Measurements from ENCODE around the gene HSD11B1.

Gene HSD11B1

DNA sequence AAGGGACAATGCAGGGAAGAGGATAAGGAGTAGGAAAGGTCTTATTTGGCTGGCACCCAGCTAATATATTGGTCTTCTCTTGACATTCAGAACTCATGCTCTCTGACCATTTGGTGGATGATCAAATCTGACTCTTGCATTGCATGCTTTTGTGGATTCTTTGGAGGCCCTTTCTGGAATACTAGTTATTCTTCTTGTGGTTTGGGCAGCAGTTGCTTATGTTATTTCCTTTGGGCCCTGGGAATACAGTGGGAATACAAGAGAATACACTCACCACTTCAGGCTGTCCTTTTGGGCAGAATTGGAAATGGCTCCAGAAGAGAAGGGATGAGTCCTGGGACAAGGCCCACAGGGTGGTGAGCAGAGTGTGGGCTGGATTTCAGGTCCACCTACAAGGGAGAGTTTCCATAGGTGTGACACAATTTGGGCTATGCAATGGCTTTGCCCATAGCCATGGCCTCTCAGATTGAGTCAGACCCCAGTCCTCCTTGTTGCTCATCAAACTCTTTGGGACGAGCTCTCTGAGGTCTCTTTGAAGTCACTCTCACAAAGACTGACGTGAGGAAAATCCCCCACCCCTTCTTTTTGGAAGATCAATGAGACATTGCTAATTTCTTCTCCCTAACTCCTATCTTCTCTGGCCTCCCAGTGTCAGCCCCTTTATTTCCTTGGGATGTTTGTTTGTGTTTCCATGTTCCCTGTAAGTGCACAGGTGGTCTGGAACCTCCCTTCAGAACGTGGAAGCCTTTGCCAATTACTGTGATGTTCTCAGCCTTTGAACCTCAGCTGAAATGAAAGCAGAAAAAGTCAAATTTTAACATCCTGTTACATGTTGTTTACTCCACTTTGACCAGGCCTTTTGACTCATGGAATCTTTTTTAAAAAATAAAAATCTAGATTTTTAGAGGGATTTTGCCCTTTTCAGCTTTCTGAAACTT is 19.4 kb downstream of the HSD11B1 start:
- DNase-seq (ENCODE audit: low read depth in 1 of 2, low spot score in 1 of 2) = no peak

DNA sequence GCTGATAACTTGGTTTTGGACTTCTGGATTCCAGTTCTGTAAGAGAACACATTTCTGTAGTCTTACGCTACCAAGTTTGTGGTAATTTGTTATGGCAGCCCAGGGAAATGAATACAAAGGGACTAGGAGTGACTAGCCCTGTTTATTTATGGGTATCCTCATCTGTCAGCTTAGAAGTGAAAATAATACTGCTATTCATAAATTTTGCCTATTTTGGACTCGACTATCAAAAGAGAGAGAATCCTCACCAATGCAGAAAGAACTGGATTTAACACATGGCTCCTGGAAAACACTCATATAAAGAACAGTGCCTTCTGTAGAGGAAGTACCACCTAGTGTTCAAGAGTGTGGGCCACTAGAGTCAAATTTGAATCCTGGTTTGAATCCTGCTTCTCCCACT is 22.6 kb downstream of the HSD11B1 start:
- DNase-seq (ENCODE audit: low read depth in 1 of 2, low spot score in 1 of 2) = no peak

DNA sequence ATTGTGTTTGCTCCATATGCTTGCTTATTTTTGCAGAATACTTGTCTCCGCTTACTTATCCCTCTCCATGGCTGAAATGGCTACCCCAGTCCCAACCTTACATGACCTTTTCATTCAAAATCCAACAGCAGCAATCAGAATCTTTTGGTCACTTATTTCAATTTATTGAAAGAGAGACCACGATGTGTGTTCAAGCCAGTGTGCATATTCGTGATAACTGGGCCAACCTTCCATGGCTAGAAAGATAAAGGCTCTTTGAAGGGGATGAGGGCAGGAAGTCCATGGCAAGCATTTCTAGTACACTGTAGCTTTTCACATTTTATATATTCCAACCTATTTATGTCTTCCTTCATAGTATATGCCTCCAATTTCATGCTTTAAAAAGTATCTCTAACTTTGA is 23.1 kb downstream of the HSD11B1 start:
- DNase-seq (ENCODE audit: low read depth in 1 of 2, low spot score in 1 of 2) = no peak

DNA sequence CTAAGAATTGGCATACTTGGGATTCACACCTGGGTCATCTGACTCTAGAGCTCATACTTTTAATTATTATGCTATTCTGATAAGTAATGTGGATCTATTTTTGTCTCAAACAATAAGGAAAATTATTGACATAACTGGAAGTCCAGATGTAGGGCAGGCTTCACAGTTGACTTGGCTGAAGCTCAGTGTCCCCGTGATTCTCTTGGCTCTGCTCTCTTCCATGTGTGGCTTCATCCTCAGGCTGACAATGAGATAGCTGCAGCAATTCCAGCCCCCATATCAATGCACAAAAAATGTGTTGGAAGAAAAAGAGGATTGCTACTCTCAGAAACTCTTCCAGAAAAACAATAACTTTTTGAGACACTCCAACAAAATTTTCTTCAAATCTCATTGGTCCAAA is 23.8 kb downstream of the HSD11B1 start:
- no peak for DNase-seq (ENCODE audit: low read depth in 1 of 2, low spot score in 1 of 2)

GRCh38 chr1:209729436-209729835 is 24.8 kb downstream of the HSD11B1 start:
- DNase-seq (ENCODE audit: low read depth in 1 of 2, low spot score in 1 of 2) = no peak

- no peak for DNase-seq (ENCODE audit: low read depth in 1 of 2, low spot score in 1 of 2)
Observed at GRCh38 chr1:209732725-209733124, 28.1 kb downstream of the HSD11B1 start.

DNA sequence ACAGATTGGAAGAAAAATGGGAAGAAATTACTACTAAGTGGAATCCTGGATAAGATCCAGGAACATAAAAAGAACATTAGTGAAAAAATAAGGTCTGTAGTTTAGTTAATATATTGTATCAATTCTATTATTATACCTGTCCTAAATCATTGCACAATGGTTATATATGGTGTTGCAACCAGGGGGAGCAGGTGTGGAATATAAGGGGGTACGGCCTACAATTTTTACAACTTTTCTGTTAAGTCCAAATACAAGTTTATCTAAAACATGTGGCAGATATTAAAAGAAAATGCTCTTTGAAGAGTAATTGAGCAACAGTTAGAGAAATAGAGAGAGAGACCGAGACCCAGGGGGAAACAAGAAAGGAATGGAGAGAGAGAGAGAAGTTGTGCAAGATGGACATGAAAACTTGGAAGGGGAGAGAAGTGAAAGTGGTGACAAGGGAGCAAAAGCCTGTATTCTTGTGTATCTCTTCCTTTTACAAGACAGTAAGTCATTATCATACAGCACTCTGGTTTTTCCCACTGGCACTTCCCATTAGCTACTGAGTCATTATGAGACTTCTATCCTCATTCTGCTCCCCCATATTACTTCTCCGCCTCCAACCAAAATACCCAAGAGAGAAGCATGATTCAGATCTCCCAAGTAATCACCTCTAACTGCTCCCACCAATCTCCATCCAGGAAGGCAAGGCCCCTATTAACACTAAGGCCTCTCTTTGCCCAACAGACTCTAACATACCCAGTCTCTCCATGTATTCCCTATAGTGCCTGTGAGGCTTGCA is 29.0 kb downstream of the HSD11B1 start:
- no peak for DNase-seq (ENCODE audit: low read depth in 1 of 2, low spot score in 1 of 2)

DNA sequence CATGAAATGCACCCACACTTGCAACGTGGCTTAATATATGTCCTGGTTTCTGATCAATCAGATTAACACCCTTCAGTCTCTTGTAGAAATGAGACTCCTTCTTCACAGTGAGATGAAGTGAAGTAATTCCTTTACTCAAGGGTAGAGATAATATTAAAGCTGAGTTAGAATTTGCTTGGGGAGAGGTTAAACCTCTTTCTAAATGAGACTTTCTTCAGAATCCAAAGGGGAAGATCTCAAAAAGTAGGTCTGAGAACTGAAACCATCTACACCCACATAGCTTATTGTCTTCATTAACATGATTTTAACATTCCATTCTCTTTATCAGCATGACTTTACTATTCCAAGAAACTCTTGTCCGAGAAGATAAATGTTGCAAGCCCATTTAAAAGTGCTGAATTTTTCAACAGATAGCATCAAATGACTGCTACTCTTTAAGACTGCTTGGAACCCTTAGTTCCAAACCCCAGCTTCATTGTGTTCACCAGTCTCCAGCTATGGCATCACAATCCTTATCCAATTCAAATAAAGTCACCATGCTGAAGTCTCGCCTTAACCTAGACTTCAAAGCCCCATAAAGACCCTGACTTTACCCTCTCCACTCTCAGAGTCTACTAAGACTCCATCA is 32.0 kb downstream of the HSD11B1 start:
- no peak for DNase-seq (ENCODE audit: low read depth in 1 of 2, low spot score in 1 of 2)

DNA sequence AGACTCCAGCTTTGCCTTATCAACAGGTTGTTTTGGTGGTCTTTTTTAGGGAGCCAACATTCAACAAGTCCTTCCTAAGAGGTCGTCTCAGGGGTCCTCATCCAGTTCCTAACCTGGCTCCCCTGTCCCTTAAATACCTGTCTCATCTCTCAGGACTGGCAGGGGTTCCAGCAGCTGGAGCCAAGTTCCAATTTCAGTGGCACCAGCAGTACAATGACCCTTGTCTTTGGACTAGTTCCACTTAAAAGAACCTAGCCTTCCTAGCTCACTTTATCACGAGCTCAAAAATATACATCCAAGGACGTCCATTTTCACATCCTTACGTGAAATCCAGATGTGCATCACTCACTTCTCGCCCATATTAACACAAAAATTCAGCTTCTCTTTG is 32.5 kb downstream of the HSD11B1 start:
- no peak for DNase-seq (ENCODE audit: low read depth in 1 of 2, low spot score in 1 of 2)

- no peak for DNase-seq (ENCODE audit: low read depth in 1 of 2, low spot score in 1 of 2)
Observed at GRCh38 chr1:209738270-209738669, 33.6 kb downstream of the HSD11B1 start.

DNA sequence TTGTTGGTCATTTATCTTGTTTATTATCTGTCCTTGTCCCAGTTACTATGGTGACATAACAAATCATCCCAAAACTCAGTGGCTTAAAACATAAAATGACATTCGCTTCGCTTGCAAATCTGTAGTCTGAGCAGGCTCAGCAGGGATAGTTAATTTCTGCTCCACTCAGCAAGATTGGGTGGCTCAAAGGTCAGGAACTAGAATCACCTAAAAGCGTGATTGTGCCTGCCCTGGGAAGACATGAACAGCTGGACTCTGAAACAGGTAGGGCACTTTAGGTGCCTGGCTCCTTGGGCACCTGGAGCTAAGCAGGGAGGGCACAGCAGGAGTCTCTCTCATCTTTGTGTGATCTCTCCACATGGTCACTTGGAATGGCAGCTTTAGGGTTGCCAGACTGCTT is 36.5 kb downstream of the HSD11B1 start:
- DNase-seq (ENCODE audit: low read depth in 1 of 2, low spot score in 1 of 2) = no peak

DNA sequence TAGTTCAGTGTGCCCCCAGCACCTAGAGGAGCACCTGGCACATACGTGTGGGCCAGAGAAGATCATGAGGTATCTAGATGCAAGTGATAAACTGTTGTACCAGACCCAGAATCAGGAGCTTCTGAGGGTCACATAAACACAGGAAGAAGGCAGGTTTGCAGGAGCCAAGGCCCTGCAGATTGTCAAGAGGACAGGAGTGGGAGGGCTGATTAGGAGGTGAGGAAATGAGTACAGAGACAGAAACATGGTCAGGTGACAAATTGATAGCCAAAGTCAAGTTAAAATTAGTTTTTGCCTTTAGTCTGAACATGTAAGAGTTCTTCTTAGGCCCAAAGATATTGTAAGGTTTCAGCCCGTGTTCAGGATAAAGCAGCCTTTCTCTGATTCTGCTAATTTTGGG is 37.2 kb downstream of the HSD11B1 start:
- DNase-seq (ENCODE audit: low read depth in 1 of 2, low spot score in 1 of 2) = no peak

GRCh38 chr1:209742409-209743144 is 37.9 kb downstream of the HSD11B1 start:
- DNase-seq (ENCODE audit: low read depth in 1 of 2, low spot score in 1 of 2) = no peak

DNA sequence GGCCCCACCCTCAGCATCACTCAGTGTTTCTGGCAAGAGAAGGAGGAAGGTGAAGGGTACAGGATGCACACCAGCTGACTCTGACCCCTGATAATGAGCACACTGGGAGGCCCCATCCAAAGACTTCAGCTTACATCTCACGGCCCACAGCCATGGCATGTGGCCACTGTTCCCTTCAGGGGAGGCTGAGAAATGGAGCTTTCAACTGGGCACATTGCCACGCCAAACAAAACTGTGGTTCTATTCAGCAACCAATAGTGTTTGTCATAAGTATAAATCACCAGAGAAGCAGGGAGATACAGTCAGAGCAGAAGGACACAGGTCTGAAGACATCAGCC is 38.5 kb downstream of the HSD11B1 start:
- no peak for DNase-seq (ENCODE audit: low read depth in 1 of 2, low spot score in 1 of 2)

DNA sequence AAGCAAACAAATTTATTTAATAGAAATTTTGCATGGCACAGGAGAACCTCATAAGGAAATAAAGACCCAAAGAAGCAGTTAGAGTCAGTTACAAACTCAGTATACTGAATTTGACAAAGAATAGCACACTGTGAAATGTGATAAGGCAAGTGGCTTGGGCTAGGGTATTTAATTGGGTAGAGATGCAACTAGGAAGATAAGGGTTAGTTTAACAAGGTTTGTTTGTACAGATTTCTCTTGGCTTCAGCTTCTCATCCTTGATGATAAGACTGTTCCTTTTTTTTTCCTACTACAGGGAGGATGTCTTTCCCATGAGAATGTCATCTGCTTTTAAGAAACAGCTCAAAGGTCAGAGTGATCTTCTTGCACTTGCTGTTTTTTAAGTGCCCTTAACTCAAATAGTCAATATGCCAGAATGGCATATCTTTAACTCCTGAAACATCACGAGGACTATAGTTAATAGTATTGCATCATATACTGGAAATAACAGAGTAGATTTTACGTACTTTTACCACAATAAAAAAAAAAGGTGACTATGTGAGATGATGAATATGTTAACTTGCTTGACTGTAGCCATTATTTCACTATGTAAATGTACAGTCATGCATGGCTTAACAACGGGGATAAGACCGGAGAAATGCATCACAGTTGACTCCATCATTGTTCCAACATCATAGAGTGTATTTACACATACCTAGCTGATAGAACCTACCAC is 42.0 kb downstream of the HSD11B1 start:
- DNase-seq (ENCODE audit: low read depth in 1 of 2, low spot score in 1 of 2) = no peak

DNA sequence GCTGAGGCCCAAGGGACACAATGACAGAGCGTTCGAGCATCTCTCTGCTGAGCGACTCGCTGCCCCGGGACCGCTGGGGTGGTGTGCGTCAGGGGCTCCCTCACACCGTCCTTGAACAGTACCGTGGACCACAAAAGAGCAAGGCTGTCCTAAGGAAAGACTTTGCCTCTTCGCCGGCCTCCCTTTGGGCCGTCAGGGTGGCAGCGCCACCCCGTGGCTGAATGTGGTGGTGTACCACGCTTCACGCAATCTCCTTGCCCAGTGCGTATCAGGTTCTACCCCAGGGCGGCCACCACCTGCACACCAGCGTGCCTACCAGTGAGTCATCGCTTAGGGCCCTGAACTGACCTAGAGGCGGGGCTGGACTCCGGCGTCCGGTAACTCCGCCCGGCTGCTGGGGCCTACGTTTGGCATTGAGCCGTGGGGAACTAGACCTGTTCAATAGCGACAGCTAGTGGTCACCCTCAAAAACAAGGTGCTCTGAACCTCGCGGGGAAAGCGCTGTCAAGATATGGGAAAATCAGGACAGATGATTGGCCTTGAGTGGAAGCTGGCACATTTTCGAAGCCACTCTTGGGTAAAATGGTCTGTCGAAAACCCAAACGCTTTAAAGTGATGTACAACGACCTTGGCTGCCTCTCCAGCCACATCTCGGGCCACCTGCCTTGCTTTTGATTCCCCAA is 43.1 kb downstream of the HSD11B1 start:
- peak; percentile 68 to 81 for DNase-seq (ENCODE audit: low read depth in 1 of 2, low spot score in 1 of 2)

- DNase-seq (ENCODE audit: low read depth in 1 of 2, low spot score in 1 of 2) = no peak
Observed at GRCh38 chr1:209748620-209749019, 44.0 kb downstream of the HSD11B1 start.

GRCh38 chr1:209749205-209749604 is 44.6 kb downstream of the HSD11B1 start:
- DNase-seq (ENCODE audit: low read depth in 1 of 2, low spot score in 1 of 2) = no peak

DNA sequence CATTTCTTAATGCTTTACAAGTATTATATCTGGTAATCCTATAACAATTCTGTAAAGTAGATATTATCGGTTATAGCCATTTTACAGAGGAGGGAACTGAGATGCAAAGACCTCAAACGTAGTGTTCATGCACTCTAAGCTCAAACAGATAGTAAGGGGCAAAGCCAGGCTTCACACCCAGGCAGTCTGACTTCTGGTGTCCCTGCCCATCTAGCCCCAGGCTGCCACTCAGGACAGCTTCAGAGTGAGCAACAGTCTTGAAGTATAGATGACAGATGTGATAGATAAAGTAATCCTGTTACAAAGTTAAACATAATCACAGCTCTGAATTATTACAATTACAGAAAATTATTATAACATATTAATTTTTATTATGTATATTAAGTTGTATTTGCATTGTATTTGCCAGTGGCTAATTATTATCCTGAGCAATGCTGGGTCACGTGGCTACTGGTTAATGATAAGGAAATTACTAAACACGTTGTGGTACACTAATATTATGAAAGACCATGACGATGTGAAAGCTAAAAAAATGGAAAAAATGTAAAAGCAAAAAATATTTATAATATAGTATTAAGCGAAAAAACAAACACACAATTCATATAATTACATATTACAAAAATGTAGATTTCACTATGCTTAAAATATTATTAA is 45.2 kb downstream of the HSD11B1 start:
- no peak for DNase-seq (ENCODE audit: low read depth in 1 of 2, low spot score in 1 of 2)
